Fibroblast of skin of back (primary cell): ENCODE results near the gene PTGER1. TPM values are rescaled to one million over a fixed set of nuclear protein-coding genes. Genes with fewer than 3 reads are reported as not detected.
"Not testable (repeated sequence)": the region's sequence is repeated elsewhere in the genome, so short reads cannot be mapped to it uniquely, and the experiment has no call there.

ENCODE experiments used
- DNase-seq: peaks from one replicate; pipeline ENCODE4 v3.0.0-alpha.2; 2013
- polyA plus RNA-seq, 2 experiments: library from polyadenylated mRNA; unstranded; fragments of 120-200 nt; gene quantifications; one replicate each; pipeline ENCODE4 v1.2.1, GENCODE V29; 2013; ENCODE audit not compliant: insufficient read length in 2 of 2

The PTGER1 gene
- 4.3 TPM for polyA plus RNA-seq (2013, experiment 1 of 2; ENCODE audit: insufficient read length)
- polyA plus RNA-seq (2013, experiment 2 of 2; ENCODE audit: insufficient read length) = 3.4 TPM

DNA sequence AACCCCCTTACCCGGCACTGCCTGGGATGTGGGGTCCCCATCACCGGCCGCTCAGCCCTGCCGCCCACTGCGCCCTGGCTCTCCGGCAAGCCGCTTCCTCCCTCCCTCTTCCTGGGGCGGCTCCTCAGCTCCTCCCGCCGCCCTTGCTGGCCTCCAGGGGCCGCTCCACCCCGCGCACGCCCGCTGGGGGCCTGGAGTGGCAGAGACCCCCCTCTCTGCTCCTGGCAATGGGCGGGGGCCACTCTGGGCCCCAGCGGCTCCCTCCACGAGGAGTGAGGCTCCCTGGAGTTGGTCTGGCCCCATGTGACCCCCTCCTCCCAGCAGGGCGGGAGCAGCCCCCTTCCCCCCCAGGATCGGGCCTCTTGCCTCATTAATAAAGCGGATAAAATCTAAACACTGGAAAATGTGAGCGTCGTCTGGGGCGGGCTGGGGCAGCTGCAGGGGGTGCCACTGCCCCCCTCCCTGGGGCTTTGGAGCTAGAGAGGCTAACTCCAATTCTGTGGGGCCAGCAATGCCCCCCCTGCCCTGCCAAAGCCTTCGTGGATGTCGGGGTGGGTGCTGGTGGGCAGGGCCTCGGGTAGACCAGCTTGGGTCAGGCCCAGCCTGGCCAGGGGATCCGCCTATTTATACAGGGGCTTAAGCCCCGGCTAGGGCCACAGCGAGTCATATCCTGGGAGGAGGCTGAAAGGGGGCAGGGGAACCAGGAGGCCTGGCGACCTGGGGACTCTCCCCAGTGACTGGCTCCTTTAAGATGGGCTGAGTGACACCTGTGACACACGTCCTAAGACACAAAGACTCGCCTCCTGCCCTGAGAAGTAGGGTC, at the start of gene PTGER1:
TSS of gene PTGER1 (minus strand) at position 104 of the 823 bp plus-strand sequence. CDS start 1,034 bp downstream, outside the sequence.
- peak; percentile 78 for DNase-seq

DNA sequence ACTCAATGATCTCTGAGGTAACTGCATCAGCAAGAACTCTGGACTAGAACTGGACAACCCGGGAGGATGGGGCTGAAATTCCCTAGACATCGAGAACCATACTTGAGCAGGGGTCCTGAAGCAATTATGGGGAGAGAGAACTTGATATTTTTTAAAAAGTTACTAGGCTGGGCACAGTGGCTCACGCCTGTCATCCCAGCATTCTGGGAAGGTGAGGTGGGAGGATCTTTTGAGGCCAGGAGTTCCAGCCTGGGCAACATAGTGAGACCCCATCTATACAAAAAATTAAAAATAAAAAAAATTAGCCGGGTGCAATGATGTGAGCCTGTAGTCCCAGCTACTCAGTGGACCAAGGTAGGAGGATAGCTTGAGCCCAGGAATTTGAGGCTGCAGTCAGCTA, 45.4 kb upstream of the PTGER1 start:
- no peak for DNase-seq

DNA sequence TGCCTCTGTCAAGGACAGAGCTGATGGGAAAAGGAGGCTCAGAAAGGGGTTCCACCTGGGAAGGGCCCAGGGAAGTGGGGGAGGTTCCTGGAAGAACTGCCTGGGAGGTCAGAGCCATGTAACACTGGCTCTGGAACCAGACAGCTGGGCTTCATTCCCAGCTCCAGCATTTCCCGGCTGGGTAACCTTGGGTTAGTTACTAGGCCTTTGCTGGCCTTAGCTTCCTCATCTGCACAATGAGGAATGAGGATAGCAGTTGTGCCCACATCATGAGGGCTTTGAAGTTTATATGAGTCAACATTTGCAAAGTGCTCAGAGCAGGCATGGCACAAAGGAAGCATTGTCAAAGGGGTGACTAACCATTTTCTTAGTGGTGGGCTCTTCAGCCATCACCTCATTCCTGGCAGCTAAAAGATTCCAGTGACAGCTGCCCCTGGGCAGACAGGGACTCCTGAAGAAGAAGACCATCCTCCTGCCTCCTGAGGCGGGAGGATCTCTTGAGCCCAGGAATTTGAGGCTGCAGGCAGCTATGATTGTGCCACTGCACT, 44.8 kb upstream of the PTGER1 start:
- no peak for DNase-seq

DNA sequence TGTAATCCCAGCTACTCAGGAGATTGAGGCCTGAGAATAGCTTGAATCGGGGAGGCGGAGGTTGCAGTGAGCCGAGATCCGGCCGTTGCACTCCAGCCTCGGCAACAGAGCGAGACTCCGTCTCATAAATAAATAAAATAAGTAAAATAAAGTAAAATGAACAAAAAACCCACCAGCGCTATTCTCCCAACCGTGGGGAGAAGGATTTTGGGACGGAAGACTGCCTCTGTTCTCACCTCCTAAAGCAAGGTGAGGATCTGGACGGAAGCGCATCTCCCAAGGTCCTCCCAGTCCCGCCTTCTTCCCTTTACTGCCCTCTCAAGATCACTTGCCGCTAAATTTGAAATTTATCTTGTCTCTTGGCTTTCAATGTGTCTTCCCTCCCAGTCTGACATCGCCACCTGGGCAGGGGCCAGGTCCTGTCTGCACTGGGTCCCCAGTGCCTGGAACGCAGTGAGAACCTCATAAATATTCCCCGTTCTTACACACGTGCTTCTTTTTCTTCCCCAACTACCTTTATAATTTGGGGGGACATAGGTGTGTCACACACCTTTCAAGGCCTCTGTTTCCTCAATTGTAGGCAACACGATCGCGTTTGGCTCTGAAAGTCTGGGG, 44.2 kb upstream of the PTGER1 start:
- DNase-seq = no peak

- DNase-seq = peak; percentile 79
Observed at GRCh38 chr19:14517840-14518505, 42.8 kb upstream of the PTGER1 start, which contains the start of gene DNAJB1. TSS of gene DNAJB1 (minus strand) at chr19:14518397. CDS start at chr19:14518349, 48 bp downstream.

DNA sequence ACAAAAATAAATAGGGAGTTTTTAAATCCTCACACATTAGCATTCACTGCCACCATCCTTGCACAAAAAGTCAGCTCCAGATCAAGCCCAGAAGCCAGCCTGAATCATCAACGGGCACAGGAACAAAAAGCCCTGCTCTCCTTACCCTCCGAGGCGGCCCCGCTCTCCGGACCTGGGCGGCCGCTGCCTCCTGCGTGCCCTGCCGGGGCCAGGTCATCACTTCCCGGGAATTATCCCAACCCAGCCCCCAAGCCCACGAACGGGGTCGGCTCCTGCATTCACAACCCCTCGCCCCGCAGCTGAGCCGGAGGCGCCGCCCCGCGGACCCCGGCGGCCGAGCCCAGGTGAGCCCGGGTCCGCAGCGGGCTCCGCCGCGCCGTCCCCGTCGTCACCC, 42.3 kb upstream of the PTGER1 start:
- DNase-seq = no peak

GRCh38 chr19:14516746-14517438, 41.7 kb upstream of the PTGER1 start:
- DNase-seq = no peak

DNA sequence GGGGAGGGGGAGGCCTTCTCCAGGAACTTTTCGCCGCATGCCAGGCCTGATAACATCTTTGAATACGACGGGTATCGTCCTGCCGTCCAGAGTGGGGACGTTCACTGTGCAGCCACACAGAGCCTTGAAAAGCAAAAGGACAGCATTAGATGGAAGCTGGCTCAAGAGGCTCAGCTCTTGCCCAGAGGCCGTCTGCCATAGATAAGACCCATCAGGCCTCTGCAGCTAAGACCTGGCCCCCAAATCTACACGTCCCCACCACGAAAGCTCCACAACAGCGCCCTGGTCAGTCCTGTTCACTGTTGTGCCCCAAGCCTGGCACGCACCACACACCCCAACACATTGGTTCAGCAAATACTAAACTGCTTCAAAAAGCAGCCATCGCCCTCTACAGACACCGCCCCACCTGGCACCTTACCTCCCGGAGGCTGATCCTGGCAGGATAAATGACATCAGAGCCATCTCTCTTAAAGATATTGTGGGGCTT, 40.9 kb upstream of the PTGER1 start:
- DNase-seq = no peak

DNA sequence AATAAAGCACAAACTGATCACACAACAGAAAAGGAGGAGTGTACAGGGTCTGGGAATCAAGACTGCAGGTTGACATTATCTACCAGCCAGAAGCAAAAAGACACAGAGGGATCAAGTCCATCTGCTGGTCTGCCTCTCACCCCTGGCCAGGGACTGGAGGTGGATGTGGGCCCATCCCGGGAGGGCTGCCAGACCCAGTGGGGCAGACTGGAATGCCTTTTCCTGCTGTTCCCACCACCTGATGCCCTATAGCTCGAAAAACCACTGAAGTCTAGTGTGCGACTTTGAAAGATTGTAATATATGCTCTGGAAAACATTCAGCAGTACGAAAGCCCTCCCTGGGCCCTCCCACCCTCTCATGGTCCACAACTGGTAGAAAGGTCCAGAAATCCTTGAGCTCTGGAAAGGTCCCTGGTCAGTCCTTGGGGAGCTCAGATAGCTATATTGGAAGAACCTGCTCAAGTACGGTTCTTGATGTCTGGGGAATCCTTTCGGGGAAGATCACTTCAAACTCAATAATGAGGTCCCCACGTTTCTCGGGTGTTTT, 40.4 kb upstream of the PTGER1 start:
- no peak for DNase-seq

GRCh38 chr19:14514215-14514863, 39.2 kb upstream of the PTGER1 start:
- DNase-seq = no peak

GRCh38 chr19:14512406-14512961, 37.3 kb upstream of the PTGER1 start:
- no peak for DNase-seq

- no peak for DNase-seq
Observed at GRCh38 chr19:14511229-14511593, 36.1 kb upstream of the PTGER1 start.

DNA sequence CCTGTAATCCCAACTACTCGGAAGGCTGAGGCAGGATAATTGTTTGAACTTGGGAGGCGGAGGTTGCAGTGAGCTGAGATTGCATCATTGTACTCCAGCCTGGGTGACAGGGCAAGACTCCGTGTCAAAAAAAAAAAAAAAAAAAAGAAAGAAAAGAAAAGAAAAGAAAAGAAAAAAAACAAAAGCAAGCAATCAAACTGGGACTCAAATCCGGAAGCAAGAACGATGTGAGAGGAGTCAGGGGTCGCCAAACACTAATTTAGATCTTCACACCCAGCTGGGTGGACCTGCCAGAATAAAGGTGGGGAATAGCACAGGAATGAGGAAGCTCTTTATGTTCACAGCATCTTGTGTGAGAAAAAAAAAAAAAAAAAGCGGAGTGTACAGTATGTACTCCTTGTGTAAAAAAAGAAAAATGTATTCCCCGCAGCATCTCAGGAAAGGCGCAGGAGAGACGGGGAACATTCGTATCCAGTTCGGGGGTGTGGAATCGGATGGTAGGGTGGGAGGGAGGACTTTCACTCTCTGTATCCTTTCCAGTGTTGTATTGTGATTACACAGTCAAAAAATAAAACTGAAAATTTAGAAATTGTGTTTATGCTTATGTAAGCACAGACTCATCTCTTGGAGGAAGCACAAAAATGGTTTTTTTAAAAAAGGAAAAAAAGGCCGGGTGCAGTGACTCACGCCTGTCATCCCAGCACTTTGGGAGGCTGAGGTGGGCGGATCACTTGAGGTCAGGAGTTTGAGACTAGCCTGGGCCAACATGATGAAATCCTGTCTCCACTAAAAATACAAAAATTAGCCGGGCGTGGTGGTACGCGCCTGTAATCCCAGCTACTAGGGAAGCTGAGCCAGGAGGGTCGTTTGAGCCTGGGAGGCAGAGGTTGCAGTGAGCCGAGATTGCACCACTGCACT, 35.4 kb upstream of the PTGER1 start:
- peak; percentile 80 for DNase-seq

DNA sequence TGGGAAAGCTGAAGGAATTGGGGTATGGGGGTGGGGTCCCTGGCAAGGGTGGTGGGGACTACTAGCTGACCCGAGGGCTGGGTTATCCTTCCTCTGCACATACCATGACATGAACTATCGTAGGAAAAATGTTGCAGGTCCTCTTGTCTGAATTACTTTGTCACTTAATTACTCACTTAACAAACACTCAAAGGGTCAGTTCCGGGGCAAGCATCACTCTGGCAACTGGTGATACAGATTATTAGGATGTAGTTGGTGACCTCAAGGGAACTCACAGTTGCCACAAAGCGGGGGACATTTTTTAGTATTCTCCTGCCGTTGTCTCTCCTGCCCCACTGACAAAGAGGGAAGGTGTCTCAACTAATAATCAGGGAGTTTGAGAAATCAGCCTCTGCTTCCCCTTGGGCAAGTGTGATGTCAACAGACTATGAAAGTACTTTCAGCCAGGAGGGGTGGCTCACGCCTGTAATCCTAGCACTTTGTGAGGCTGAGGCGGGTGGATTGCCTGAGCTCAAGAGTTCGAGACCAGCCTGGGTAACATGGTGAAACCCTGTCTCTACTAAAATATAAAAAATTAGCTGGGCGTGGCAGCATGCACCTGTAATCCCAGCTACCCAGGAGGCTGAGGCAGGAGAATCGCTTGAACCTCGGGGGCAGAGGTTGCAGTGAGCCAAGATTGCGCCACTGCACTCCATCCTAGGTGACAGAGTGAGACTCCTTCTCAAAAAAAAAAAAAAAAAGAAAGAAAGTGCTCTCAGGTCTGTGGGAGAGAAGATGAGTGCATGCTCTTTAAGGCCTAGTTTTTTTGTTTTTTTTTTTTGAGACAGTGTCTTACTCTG, 32.8 kb upstream of the PTGER1 start:
- DNase-seq = peak; percentile 91

GRCh38 chr19:14505488-14506239, 30.5 kb upstream of the PTGER1 start:
- peak; percentile 98 for DNase-seq

DNA sequence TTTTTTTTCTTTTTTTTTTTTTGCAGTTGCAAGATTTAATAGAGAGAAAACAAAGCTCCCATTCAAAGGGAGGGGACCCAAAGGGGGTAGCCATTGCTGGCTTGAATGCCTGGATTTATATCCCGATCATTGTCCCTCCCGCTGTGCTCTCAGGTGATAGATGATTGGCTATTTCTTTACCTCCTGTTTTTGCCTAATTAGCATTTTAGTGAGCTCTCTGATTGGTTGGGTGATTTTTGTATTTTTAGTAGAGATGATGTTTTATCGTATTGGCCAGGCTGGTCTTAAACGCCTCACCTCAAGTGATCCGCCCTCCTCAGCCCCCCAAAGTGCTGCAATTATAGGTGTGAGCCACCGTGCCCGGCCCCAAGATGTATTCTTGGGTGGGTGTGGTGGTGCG, 29.4 kb upstream of the PTGER1 start:
- not testable (repeated sequence) for DNase-seq

GRCh38 chr19:14503285-14503684, 28.1 kb upstream of the PTGER1 start:
- DNase-seq = no peak
